HCT116 (cell line): Measurements from ENCODE around the gene ATP10B. TPM values are rescaled to one million over a fixed set of nuclear protein-coding genes. Genes with fewer than 3 reads are reported as not detected.

Experiments
- ATAC-seq: fragments of 200-7000 bp; cut with Tn5 transposase; 2 replicates; pipeline ENCODE4 v1.9.1; 2020; ENCODE audit warnings: mild to moderate bottlenecking, moderate library complexity
- BruUV-seq: library from RNA; stranded (reverse); fragments of 400-500 nt; replicated peaks from 2 replicates; lab custom pipeline; 2021; lab: Mats Ljungman, UMichigan
- CTCF ChIA-PET: fragments of 300-600 bp; sonication (Branson Sonifier 250); formaldehyde crosslinking; loops from one replicate; lab custom pipeline; 2021; ENCODE audit warnings: antibody characterized with exemption; lab: Charles Lee
- POLR2A ChIA-PET: fragments of 300-600, 350-600 bp; sonication (Branson Sonifier 250); formaldehyde crosslinking; loops from one replicate; lab custom pipeline; 2021; ENCODE audit warnings: antibody characterized with exemption; lab: Charles Lee
- RAD21 ChIA-PET, 2 experiments: fragments of 300-600 bp; sonication (Branson Sonifier 250); formaldehyde crosslinking; loops; one replicate each; lab custom pipeline; 2023; ENCODE audit warnings: low total read pairs in 2 of 2; ENCODE audit not compliant: uncharacterized antibody in 2 of 2, unreplicated experiment in 2 of 2, low non-redundant PET in 1 of 2; lab: Charles Lee
- DNase-seq: peaks from one replicate; pipeline ENCODE4 v3.0.0-alpha.2; 2010; ENCODE audit warnings: low read depth, low spot score
- H2AFZ ChIP-seq: fragments of 200-600 bp; shearing (Covaris generic), sonication (generic); 2 replicates; pipeline ENCODE4 v1.6.1; 2017; ENCODE audit warnings: low read depth, mixed run types, mixed read lengths, antibody characterized with exemption, low read length; ENCODE audit not compliant: poor library complexity, severe bottlenecking
- H3K27ac ChIP-seq: 2 replicates; pipeline ENCODE4 v1.5.1; 2012; ENCODE audit warnings: low read depth, low read length
- H3K27me3 ChIP-seq: fragments of 200-600 bp; sonication (generic); 2 replicates; pipeline ENCODE4 v1.6.1; 2016; ENCODE audit warnings: mixed run types, low read length, mixed read lengths; ENCODE audit not compliant: insufficient read depth
- H3K36me3 ChIP-seq, 2 experiments: fragments of 200-500 bp in 1 of 2; fragments of 200-600 bp in 1 of 2; sonication (Bioruptor generic) in 1 of 2; sonication (generic) in 1 of 2; 2 replicates each; pipeline versions ENCODE4 v1.5.1 to v1.6.1; 2014 to 2016; ENCODE audit warnings: low read length in 2 of 2, inconsistent platforms in 1 of 2, mixed read lengths in 1 of 2, mixed run types in 1 of 2; ENCODE audit not compliant: insufficient read depth in 2 of 2, control insufficient read depth in 1 of 2
- H3K4me1 ChIP-seq, 2 experiments: fragments of 200-600 bp in 1 of 2; sonication (generic) in 1 of 2; 2 replicates each; pipeline versions ENCODE4 v1.5.1 to v1.6.1; 2012 to 2017; ENCODE audit warnings: low read length in 2 of 2, inconsistent platforms in 1 of 2, mild to moderate bottlenecking in 1 of 2, mixed read lengths in 1 of 2, mixed run types in 1 of 2, moderate library complexity in 1 of 2; ENCODE audit not compliant: insufficient read depth in 2 of 2, control insufficient read depth in 1 of 2
- H3K4me2 ChIP-seq: fragments of 200-600 bp; sonication (generic); 2 replicates; pipeline ENCODE4 v1.6.1; 2017; ENCODE audit warnings: mixed run types, low read length, mixed read lengths
- H3K4me3 ChIP-seq, 2 experiments: fragments of 200-600 bp in 1 of 2; sonication (generic) in 1 of 2; replicated peaks in 1 of 2; 2 replicates each; pipeline ENCODE4 v1.5.1; 2011 to 2016; ENCODE audit warnings: low read length in 2 of 2, control low read depth in 1 of 2, low read depth in 1 of 2, mild to moderate bottlenecking in 1 of 2, mixed read lengths in 1 of 2, mixed run types in 1 of 2
- H3K79me2 ChIP-seq: fragments of 200-600 bp; sonication (generic); 2 replicates; pipeline ENCODE4 v1.6.1; 2017; ENCODE audit warnings: mild to moderate bottlenecking, mixed run types, low read length, moderate library complexity, mixed read lengths; ENCODE audit not compliant: insufficient read depth
- H3K9ac ChIP-seq: fragments of 200-600 bp; sonication (generic); 2 replicates; pipeline ENCODE4 v1.6.1; 2016; ENCODE audit warnings: low read length, mixed read lengths
- H3K9me2 ChIP-seq: fragments of 200-600 bp; sonication (generic), shearing (Covaris generic); 2 replicates; pipeline ENCODE4 v1.6.1; 2017; ENCODE audit warnings: mixed run types, mild to moderate bottlenecking, moderate library complexity; ENCODE audit not compliant: insufficient read depth
- H3K9me3 ChIP-seq, 2 experiments: fragments of 200-500 bp in 1 of 2; fragments of 200-600 bp in 1 of 2; sonication (Bioruptor generic) in 1 of 2; sonication (generic) in 1 of 2; 2 replicates each; pipeline ENCODE4 v1.6.1; 2014 to 2017; ENCODE audit warnings: low read length in 2 of 2, mixed read lengths in 2 of 2, inconsistent platforms in 1 of 2, low read depth in 1 of 2, mild to moderate bottlenecking in 1 of 2, mixed run types in 1 of 2, moderate library complexity in 1 of 2; ENCODE audit not compliant: control insufficient read depth in 1 of 2, insufficient read depth in 1 of 2
- H4K20me1 ChIP-seq: fragments of 200-600 bp; sonication (generic), shearing (Covaris generic); 2 replicates; pipeline ENCODE4 v1.6.1; 2017; ENCODE audit warnings: mixed run types, mild to moderate bottlenecking, moderate library complexity; ENCODE audit not compliant: insufficient read depth
- ATF3 ChIP-seq: IDR thresholded peaks from 2 replicates; pipeline ENCODE4 v1.6.1; 2012
- CBX3 ChIP-seq: IDR thresholded peaks from 2 replicates; pipeline ENCODE4 v1.6.1; 2012; ENCODE audit warnings: low read depth
- CEBPB ChIP-seq: IDR thresholded peaks from 2 replicates; pipeline ENCODE4 v1.6.1; 2012; ENCODE audit warnings: low read depth
- EGR1 ChIP-seq: IDR thresholded peaks from 2 replicates; pipeline ENCODE4 v1.6.1; 2012; ENCODE audit warnings: low read depth
- ELF1 ChIP-seq: IDR thresholded peaks from 2 replicates; pipeline ENCODE4 v1.6.1; 2012; ENCODE audit warnings: low read depth, borderline replicate concordance
- EZH2 ChIP-seq: fragments of 200-600 bp; sonication (generic); IDR thresholded peaks from 2 replicates; pipeline ENCODE4 v1.6.1; 2017; ENCODE audit warnings: antibody characterized with exemption, mixed run types
- EZH2phosphoT487 ChIP-seq: fragments of 200-600 bp; IDR thresholded peaks from 2 replicates; pipeline ENCODE4 v1.6.1; 2018; ENCODE audit warnings: antibody characterized with exemption, borderline replicate concordance
- FOSL1 ChIP-seq: IDR thresholded peaks from 2 replicates; pipeline ENCODE4 v1.6.1; 2012; ENCODE audit warnings: low read depth
- JUND ChIP-seq: IDR thresholded peaks from 2 replicates; pipeline ENCODE4 v1.6.1; 2012
- POLR2A ChIP-seq: IDR thresholded peaks from 2 replicates; pipeline ENCODE4 v1.7.0; 2011; ENCODE audit warnings: borderline replicate concordance; ENCODE audit not compliant: insufficient read depth, insufficient read length; ENCODE audit errors: extremely low read depth
- POLR2AphosphoS5 ChIP-seq: IDR thresholded peaks from 2 replicates; pipeline ENCODE4 v1.6.1; 2011; ENCODE audit warnings: mild to moderate bottlenecking, low read depth, low read length, moderate library complexity
- RAD21 ChIP-seq: IDR thresholded peaks from 2 replicates; pipeline ENCODE4 v1.6.1; 2012; ENCODE audit warnings: low read depth, mild to moderate bottlenecking
- REST ChIP-seq: IDR thresholded peaks from 2 replicates; pipeline ENCODE4 v1.6.1; 2012; ENCODE audit warnings: low read depth
- SIN3A ChIP-seq: IDR thresholded peaks from 2 replicates; pipeline ENCODE4 v1.6.1; 2012; ENCODE audit warnings: low read depth
- SRF ChIP-seq: IDR thresholded peaks from 2 replicates; pipeline ENCODE4 v1.6.1; 2012; ENCODE audit warnings: low read depth
- ZBTB33 ChIP-seq: IDR thresholded peaks from 2 replicates; pipeline ENCODE4 v1.6.1; 2011; ENCODE audit warnings: mild to moderate bottlenecking, low read length, moderate library complexity; ENCODE audit not compliant: insufficient replicate concordance; ENCODE audit errors: extremely low read depth
- ZFX ChIP-seq: fragments of 450-650 bp; IDR thresholded peaks from 2 replicates; pipeline ENCODE4 v1.6.1; 2017
- ZNF274 ChIP-seq: fragments of 200-500 bp; sonication (Bioruptor generic); IDR thresholded peaks from 2 replicates; pipeline ENCODE4 v1.6.1; 2014; ENCODE audit warnings: mild to moderate bottlenecking, low read depth, low read length, inconsistent platforms
- intact Hi-C: fragments of 100-400 bp; cut with micrococcal nuclease; formaldehyde crosslinking; loops from 2 replicates; pipeline ENCODE4 v1.10.0; 2022
- total RNA-seq: library from RNA; stranded (reverse); gene quantifications from one replicate; pipeline ENCODE4 v1.2.1, GENCODE V29; 2021; ENCODE audit not compliant: unreplicated experiment
- TF ChIP-seq, protein P1 (sequence below), 3 experiments: fragments of 200-600 bp in 1 of 3; sonication (generic) in 1 of 3; IDR thresholded peaks in 2 of 3; conservative IDR thresholded peaks in 1 of 3; 2 replicates each; pipeline ENCODE4 v1.5.1; 2012 to 2017; ENCODE audit warnings: low read depth in 2 of 3, low read length in 2 of 3, antibody characterized with exemption in 1 of 3, borderline replicate concordance in 1 of 3, control low read depth in 1 of 3, mild to moderate bottlenecking in 1 of 3, mixed read lengths in 1 of 3, mixed run types in 1 of 3, moderate library complexity in 1 of 3; ENCODE audit not compliant: insufficient read depth in 1 of 3

Gene ATP10B
- total RNA-seq, 1 experiment from 2014 or later, result 0.07 TPM

DNA sequence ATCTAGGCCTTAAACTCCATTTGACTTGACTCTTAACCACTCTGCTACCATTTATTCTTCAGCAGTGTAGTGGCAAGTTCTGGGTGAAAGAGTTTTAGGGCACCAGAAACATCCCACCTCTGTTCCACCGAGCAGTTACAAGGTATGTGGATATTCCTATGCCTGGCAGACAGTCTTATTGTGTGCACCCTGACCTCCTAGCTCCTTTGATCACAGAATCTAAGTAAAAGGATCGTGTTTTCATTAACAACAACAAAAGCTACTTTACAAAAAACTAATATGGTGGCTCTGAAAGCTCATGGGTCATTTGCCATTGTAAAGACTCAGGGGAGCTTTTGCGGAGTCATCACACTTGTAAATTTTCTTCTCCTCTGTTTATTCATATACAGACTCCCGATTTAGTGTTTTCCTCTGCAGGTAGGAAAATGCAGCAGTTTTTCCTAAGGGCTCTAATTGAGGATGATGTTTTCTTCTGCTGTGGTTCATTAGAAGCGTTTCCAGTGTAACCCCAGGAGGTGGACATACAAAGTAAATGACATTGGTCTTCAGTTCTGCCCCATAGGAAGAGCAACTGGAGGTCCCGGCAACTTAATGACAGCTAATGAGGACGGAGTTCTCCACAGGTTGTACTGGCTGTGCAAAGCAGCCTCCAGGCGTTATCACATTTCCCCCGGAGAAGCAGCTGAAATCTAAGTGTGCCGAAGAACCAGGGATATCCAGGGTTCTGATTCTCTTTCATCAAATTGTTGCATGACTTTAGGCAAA is 78.2 kb downstream of the ATP10B start:
- H3K4me3 ChIP-seq, result no peak overlapping the region
- no peak overlapping the region for H3K4me2 ChIP-seq
- H2AFZ ChIP-seq, result no peak overlapping the region
- H4K20me1 ChIP-seq, result no peaks in the 10 kb centered on the region
- ChIA-PET POLR2A (no interaction called here), RAD21 (no interaction called here), CTCF (no interaction called here)
- ATAC-seq, result no peak
- no peak overlapping the region for H3K27ac ChIP-seq
- no peaks in the 10 kb centered on the region for H3K9me2 ChIP-seq
- no peaks in the 10 kb centered on the region for H3K27me3 ChIP-seq
- no peak overlapping the region for H3K9ac ChIP-seq
- BruUV-seq, result no TSS peak
- H3K36me3 ChIP-seq, result no peaks in the 10 kb centered on the region
- no peaks in the 10 kb centered on the region for H3K9me3 ChIP-seq
- intact Hi-C loops, result no loop called here
- DNase-seq, result no peak
- no peaks in the 10 kb centered on the region for H3K4me1 ChIP-seq
- no peaks in the 10 kb centered on the region for H3K79me2 ChIP-seq
- no peak for TF ChIP-seq ZFX
- no peak for TF ChIP-seq POLR2A
- TF ChIP-seq EZH2, result no peak
- TF ChIP-seq, protein P1, sequence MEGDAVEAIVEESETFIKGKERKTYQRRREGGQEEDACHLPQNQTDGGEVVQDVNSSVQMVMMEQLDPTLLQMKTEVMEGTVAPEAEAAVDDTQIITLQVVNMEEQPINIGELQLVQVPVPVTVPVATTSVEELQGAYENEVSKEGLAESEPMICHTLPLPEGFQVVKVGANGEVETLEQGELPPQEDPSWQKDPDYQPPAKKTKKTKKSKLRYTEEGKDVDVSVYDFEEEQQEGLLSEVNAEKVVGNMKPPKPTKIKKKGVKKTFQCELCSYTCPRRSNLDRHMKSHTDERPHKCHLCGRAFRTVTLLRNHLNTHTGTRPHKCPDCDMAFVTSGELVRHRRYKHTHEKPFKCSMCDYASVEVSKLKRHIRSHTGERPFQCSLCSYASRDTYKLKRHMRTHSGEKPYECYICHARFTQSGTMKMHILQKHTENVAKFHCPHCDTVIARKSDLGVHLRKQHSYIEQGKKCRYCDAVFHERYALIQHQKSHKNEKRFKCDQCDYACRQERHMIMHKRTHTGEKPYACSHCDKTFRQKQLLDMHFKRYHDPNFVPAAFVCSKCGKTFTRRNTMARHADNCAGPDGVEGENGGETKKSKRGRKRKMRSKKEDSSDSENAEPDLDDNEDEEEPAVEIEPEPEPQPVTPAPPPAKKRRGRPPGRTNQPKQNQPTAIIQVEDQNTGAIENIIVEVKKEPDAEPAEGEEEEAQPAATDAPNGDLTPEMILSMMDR (IDR thresholded peaks at IDR 0.05 in 2 of 3, conservative IDR thresholded peaks at IDR 0.05 in 1 of 3; ENCODE audit: borderline replicate concordance in 1 of 3, insufficient read depth in 1 of 3, low read depth in 2 of 3, low read length in 2 of 3), result no peak
- TF ChIP-seq ZBTB33, result no peak
- no peak for TF ChIP-seq CBX3
- no peak for TF ChIP-seq REST
- TF ChIP-seq SRF, result no peak
- no peak for TF ChIP-seq ZNF274
- TF ChIP-seq EZH2phosphoT487, result no peak
- TF ChIP-seq ELF1, result no peak
- no peak for TF ChIP-seq JUND
- no peak for TF ChIP-seq ATF3
- TF ChIP-seq CEBPB, result no peak
- TF ChIP-seq EGR1, result no peak
- no peak for TF ChIP-seq FOSL1
- TF ChIP-seq RAD21, result no peak
- no peak for TF ChIP-seq POLR2AphosphoS5
- TF ChIP-seq SIN3A, result no peak
